Aorta (tissue), 5 donors: ENCODE measurements around the gene HK1. TPM values are rescaled to one million over a fixed set of nuclear protein-coding genes. Genes with fewer than 3 reads are reported as not detected.
"Not testable (repeated sequence)": the region's sequence is repeated elsewhere in the genome, so short reads cannot be mapped to it uniquely, and the experiment has no call there.

ENCODE experiments used
- ATAC-seq: fragments of 200-7000 bp; cut with Tn5 transposase; one replicate; pipeline ENCODE4 v1.9.1; 2022; ENCODE audit warnings: moderate library complexity; ENCODE audit not compliant: low FRiP score
- DNase-seq, 2 donors: peaks; one replicate each; pipeline ENCODE4 v3.0.0-alpha.2; 2020
- H3K27ac ChIP-seq, 2 donors: one replicate each; pipeline ENCODE4 v1.5.1; 2013; ENCODE audit warnings: low read length in 2 of 2, mild to moderate bottlenecking in 2 of 2, moderate library complexity in 2 of 2, control low read depth in 1 of 2, inconsistent platforms in 1 of 2, low read depth in 1 of 2
- H3K27me3 ChIP-seq, 2 donors: one replicate each; pipeline ENCODE4 v1.6.1; 2013; ENCODE audit warnings: control low read depth in 1 of 2, low read length in 1 of 2, mild to moderate bottlenecking in 1 of 2, moderate library complexity in 1 of 2; ENCODE audit not compliant: insufficient read depth in 2 of 2, control insufficient read depth in 1 of 2
- H3K36me3 ChIP-seq, 2 donors: one replicate each; pipeline ENCODE4 v1.6.1; 2013; ENCODE audit warnings: control low read depth in 1 of 2, low read length in 1 of 2, mild to moderate bottlenecking in 1 of 2; ENCODE audit not compliant: insufficient read depth in 2 of 2, control insufficient read depth in 1 of 2
- H3K4me1 ChIP-seq, 2 donors: one replicate each; pipeline ENCODE4 v1.6.1; 2013; ENCODE audit warnings: low read length in 2 of 2, control low read depth in 1 of 2, mild to moderate bottlenecking in 1 of 2, moderate library complexity in 1 of 2; ENCODE audit not compliant: insufficient read depth in 2 of 2, control insufficient read depth in 1 of 2
- H3K4me3 ChIP-seq, 2 donors: one replicate each; pipeline ENCODE4 v1.5.1; 2013; ENCODE audit warnings: low read length in 2 of 2, control low read depth in 1 of 2, mild to moderate bottlenecking in 1 of 2
- H3K9me3 ChIP-seq: one replicate; pipeline ENCODE4 v1.6.1; 2013; ENCODE audit warnings: mild to moderate bottlenecking, low read length; ENCODE audit not compliant: control insufficient read depth
- WGBS, 2 donors: extraction: QIAGEN DNeasy Blood & Tissue Kit; methylation state at CpG; one replicate each; pipeline ENCODE4 v1.1.7; 2013; 5-methylcytosine and 5-hydroxymethylcytosine counted together
- intact Hi-C, 2 donors: fragments of 100-400 bp; cut with DNase I; formaldehyde crosslinking; loops; one replicate each; pipeline versions ENCODE4 v1.14.2 to v1.15.0; 2022
- polyA plus RNA-seq, 2 donors: library from polyadenylated mRNA; stranded (reverse); fragments of 200-250 nt; gene quantifications; one replicate each; pipeline ENCODE4 v1.2.3, GENCODE V29; 2013
- total RNA-seq, 2 donors: library from RNA; stranded (reverse); fragmentation: NEBNext Ultra II Directional; extraction: Animal tissue kit (Norgen Biotek cat#: 25700); gene quantifications; one replicate each; pipeline ENCODE4 v1.2.1, GENCODE V29; 2021
- donor health status: healthy with polysubstance abuse.
- donor health status: Bipolar disorder and iron deficiency.
- donor health status: DM: no; HTN: no; CAD: no.
- donor health status: DM: no; HTN: no; CAD: no.
- donor health status: DM: yes; HTN: yes; CAD: no.

Gene HK1
- total and polyA plus RNA-seq, 4 donors: 41.7 to 133 (median 92.2) TPM

DNA sequence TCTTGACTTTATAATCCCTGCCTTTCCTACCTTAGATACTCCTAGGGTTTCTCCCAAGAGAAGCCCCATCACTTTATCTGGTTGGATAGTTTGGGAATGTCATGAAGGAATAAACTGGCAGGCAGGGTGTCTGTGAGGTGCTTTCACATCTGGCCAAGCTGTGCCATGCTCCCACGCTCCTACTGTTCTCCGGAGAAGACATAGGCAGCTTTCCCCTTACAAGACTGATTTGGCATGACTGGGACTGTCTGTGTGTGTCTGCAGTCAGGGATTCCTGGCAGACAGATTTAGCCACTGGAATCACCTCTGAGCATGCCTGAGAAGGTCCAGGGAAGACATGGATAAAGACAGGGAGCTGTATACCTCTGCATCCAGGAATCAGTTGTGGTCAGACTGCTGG is 45.3 kb downstream of the HK1 start:
- Histone ChIP-seq H3K36me3 (no peaks in the 10 kb centered on the region), H3K27me3 (no peaks in the 10 kb centered on the region), H3K9me3 (no peaks in the 10 kb centered on the region), H3K4me3 (no peak overlapping the region), H3K27ac (peak overlapping the region in 1 of 2 donors; percentile 65), H3K4me1 (peaks cover 4 to 10% of the 10 kb centered on the region in 2 donors)
- DNase-seq (no peak), ATAC-seq (no peak)
- intact Hi-C loops: no loop called here
- 23 to 27% methylated on average over 2 of the region's 2 CpGs for WGBS, 2 donors

DNA sequence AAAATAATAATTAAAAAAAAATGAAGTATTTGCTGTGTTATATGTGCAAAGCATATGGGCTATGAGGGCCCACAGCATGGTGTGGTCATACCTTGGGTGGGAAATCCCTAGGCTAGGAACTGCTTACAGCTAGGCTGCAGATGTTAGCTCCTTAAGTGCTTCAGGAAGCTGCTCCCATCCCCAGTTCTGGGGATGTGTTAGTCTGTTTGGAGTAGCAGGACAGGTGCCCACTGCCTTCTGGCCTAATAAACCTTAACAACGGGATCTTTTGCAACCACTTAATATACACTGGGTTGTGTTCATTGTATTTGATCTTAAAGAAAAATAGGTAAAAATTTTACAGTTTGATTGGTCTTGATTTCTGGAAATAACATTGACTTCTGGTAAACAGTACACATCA is 46.3 kb downstream of the HK1 start:
- Histone ChIP-seq H3K27me3 (no peaks in the 10 kb centered on the region), H3K36me3 (no peaks in the 10 kb centered on the region), H3K4me3 (no peak overlapping the region), H3K9me3 (no peaks in the 10 kb centered on the region), H3K27ac (peak overlapping the region in 1 of 2 donors; percentile 8), H3K4me1 (peaks cover 4 to 11% of the 10 kb centered on the region in 2 donors)
- no peak for ATAC-seq
- 48 to 86% methylated on average over 1 of the region's 1 CpG for WGBS, 2 donors
- DNase-seq: no peak
- intact Hi-C loops: no loop called here

DNA sequence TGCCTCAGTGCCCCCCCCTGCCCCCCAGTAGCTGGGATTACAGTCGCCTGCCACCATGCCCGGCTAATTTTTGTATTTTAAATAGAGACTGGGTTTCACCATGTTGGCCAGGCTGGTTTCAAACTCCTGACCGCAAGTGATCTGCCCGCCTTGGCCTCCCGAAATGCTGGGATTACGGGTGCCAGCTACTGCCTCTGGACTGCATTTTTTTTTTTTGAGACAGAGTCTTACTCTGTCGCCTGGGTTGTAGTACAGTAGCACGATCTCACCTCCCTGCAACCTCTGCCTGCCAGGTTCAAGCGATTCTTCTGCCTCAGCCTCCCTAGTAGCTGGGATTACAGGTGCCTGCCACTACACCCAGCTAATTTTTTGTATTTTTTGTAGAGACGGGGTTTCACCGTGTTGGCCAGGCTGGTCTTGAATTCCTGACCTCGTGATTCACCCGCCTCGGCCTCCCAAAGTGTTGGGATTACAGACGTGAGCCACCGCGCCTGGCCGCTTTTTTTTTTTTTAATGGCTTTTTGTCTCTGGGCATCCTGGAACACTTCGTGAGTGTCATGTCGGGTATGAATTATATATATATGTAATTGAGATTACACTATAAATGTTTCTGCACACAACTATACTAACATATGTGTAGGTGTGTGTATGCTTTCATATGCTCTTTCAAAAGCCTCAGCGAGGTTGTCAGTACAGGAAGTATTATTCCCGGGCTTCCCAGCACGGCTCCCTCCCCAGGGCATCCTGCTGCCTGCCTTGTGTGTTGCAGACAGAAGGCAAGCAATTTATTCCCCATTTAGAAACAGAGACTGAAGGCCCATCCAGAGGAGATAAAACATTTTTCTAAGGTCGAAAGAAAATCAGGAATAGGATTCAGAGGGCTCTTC is 47.6 kb downstream of the HK1 start:
- not testable (repeated sequence) for ATAC-seq, H3K9me3 ChIP-seq, H3K27me3 ChIP-seq, H3K36me3 ChIP-seq, H3K4me3 ChIP-seq
- DNase-seq: peak in 1 of 2 donors; percentile 61
- peak overlapping the region; percentile 48 to 53 for H3K27ac ChIP-seq
- 35 to 36% methylated on average over 24 of the region's 24 CpGs for WGBS, 2 donors
- peaks cover 4 to 11% of the 10 kb centered on the region in 2 donors for H3K4me1 ChIP-seq
- intact Hi-C loops: loop anchor here in 1 of 2 donors (5.0 kb wide), 1 partner anchor 36 kb away; no protein-coding TSS in a partner anchor

DNA sequence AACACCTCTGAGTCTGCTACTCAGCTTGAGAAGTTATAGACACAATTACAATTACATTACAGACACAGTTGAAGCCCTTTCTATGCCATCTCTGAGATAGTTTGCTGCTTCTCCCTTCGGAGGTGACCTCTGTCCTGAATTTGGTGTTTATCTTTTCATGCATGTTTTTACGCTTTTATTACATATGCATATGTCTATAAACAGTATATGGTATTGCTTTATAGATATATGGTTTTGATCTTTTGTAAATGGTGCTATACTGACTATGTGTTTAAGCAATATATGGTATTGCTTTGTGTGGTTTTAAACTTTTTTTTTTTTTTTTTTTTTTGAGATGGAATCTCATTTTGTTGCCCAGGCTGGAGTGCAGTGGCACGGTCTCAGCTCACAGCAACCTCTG is 48.4 kb downstream of the HK1 start:
- DNase-seq: no peak
- Histone ChIP-seq H3K36me3 (no peaks in the 10 kb centered on the region), H3K27ac (peak overlapping the region in 1 of 2 donors; percentile 53), H3K4me3 (no peak overlapping the region), H3K4me1 (peaks cover 4 to 7% of the 10 kb centered on the region in 2 donors), H3K9me3 (no peaks in the 10 kb centered on the region), H3K27me3 (no peaks in the 10 kb centered on the region)
- intact Hi-C loops: loop anchor here in 1 of 2 donors (5.0 kb wide), 1 partner anchor 36 kb away; no protein-coding TSS in a partner anchor
- 83 to 86% methylated on average over 3 of the region's 3 CpGs for WGBS, 2 donors
- no peak for ATAC-seq

DNA sequence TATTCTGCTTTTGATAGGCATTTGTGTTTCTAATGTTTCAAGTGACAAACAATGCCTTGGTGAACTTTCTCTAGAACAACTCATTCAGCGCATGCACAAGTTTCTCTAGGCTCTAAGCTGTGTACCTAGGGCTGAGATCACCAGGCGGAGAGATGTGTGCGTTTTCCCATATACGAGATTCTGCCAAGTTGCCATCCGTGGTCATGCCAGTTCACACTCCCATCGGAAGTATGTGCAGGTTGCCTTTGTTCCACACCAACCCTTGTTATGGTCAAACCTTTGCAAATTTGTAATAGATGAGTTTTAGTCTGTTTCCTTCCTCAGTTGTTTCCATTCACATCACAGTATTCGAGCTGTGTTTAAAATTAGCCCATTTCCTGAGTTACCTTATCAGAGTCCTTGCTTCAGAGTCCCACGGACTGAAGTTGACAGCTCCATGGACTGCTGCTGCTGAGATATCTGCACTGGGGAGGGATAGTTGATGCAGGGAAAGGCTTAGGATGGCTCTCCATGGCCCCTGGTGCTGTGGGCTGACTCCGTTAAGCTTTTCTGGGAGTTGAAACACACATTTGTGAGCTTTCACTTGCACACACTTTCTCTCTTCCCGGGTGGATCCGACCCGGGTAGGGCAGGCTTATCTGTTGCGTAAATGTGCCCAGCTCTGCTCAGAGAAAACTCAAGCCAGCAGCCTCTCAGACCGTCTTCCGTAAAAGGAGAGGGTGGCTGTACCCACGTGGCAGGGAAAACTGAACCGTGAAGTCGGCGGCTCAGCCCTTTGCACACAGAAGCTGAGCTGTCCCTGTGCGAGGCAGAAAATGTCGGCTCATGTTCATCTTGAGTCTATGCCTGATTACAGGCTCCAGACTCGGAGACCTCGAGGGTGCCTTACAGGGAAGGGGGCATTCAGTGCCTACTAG is 49.4 kb downstream of the HK1 start:
- no peaks in the 10 kb centered on the region for H3K27me3 ChIP-seq
- DNase-seq: peak; percentile 86 to 87
- peak overlapping the region in 1 of 2 donors; percentile 31 for H3K4me3 ChIP-seq
- H3K4me1 ChIP-seq: peaks cover 7 to 8% of the 10 kb centered on the region in 2 donors
- H3K36me3 ChIP-seq: no peaks in the 10 kb centered on the region
- no peaks in the 10 kb centered on the region for H3K9me3 ChIP-seq
- 8 to 10% methylated on average over 23 of the region's 23 CpGs for WGBS, 2 donors
- peak; percentile 83 for ATAC-seq
- intact Hi-C loops: loop anchor here in 1 of 2 donors (5.0 kb wide), 1 partner anchor 35 kb away; no protein-coding TSS in a partner anchor
- H3K27ac ChIP-seq: peak overlapping the region; percentile 78 to 94

DNA sequence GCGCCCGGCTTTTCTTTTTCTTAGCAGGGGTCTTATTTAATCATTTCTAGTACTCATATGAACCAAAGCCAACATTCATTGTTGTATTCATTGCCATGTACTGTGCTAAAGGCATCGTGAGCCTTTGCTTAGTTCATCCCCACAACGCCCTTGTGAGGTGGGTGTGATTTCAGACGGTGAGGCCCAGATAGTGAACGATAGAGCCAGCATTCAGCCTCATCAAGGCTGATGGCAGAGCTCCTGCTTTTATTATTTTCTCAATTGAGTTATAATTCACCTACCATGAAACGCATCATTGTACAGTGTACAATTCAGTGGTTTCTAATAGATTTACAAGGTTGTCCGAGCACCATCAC is 50.1 kb downstream of the HK1 start:
- Histone ChIP-seq H3K9me3 (no peaks in the 10 kb centered on the region), H3K4me3 (peak overlapping the region in 1 of 2 donors; percentile 23), H3K4me1 (peaks cover 9 to 11% of the 10 kb centered on the region in 2 donors), H3K36me3 (no peaks in the 10 kb centered on the region), H3K27me3 (no peaks in the 10 kb centered on the region), H3K27ac (peak overlapping the region; percentile 78 to 94)
- 20 to 26% methylated on average over 8 of the region's 8 CpGs for WGBS, 2 donors
- no peak for DNase-seq
- no peak for ATAC-seq
- intact Hi-C loops: loop anchor here in 1 of 2 donors (5.0 kb wide), 1 partner anchor 34 kb away; no protein-coding TSS in a partner anchor

DNA sequence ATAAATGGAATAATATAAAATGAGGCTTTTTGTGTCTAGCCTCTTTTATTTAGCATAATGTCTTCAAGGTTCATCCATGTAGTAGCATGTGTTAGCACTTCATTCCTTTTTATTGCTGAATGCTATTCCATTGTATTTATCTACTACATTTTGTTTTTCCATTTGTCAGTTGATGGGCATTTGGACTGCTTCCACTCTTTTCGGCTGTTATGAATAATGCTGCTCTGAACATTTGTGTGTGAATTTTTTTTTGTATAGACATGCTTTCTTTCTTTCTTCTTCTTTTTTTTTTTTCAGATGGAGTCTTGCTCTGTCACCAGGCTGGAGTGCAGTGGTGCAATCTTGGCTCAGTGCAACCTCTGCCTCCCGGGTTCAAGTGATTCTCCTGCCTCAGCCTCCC is 50.6 kb downstream of the HK1 start:
- not testable (repeated sequence) for H3K4me3 ChIP-seq, ATAC-seq, H3K9me3 ChIP-seq, H3K27me3 ChIP-seq, H3K36me3 ChIP-seq, DNase-seq, H3K27ac ChIP-seq
- 18 to 22% methylated on average over 2 of the region's 2 CpGs for WGBS, 2 donors
- intact Hi-C loops: loop anchor here in 1 of 2 donors (5.0 kb wide), 1 partner anchor 33 kb away; no protein-coding TSS in a partner anchor
- H3K4me1 ChIP-seq: peaks cover 9 to 13% of the 10 kb centered on the region in 2 donors

DNA sequence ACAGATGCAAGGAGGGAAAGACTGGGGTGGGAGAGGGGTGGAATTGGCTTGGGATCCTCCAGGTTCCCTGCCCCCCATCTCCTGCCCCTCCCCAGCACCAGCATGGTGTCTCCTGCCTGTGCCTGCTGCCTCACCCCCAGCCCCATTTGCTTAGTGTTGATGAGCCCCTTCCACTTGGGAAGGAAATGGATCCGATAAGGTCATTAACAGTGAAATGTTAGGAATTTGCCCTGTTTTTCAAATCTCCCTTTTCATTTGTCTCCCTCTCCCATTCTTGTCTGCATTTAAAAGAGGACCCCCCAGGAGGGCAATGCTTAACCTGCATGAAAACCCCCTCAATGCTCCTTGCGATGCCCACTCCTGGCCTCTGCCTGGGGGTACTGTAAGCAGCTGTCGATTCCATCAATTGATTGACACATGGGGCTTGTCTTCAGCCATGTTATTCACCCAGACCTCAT is 51.5 kb downstream of the HK1 start:
- Histone ChIP-seq H3K4me3 (no peak overlapping the region), H3K4me1 (peaks cover 9 to 13% of the 10 kb centered on the region in 2 donors), H3K36me3 (no peaks in the 10 kb centered on the region), H3K9me3 (no peaks in the 10 kb centered on the region), H3K27ac (peak overlapping the region; percentile 48 to 49), H3K27me3 (no peaks in the 10 kb centered on the region)
- intact Hi-C loops: loop anchor here in 1 of 2 donors (5.0 kb wide), 1 partner anchor 33 kb away; no protein-coding TSS in a partner anchor
- no peak for ATAC-seq
- DNase-seq: no peak
- WGBS, 2 donors: 76 to 77% methylated on average over 3 of the region's 3 CpGs
